HL-60/S4 treated with phorbol 12-myristate 13-acetate at 8.2 ng/mL for 4 days and 3 days (cell line): ENCODE results near the gene MBD6.
"Not testable (repeated sequence)": the region's sequence is repeated elsewhere in the genome, so short reads cannot be mapped to it uniquely, and the experiment has no call there.

Experiments used
- in situ Hi-C: fragments of 300-500 bp; cut with MboI; formaldehyde crosslinking; loops from 2 replicates; pipeline ENCODE4 v1.15.0; 2022; ENCODE audit warnings: low sequenced_read_pairs

MBD6 gene

GRCh38 chr12:57514720-57515407 lies 7.8 kb upstream of the MBD6 start:
- in situ Hi-C loops, result no loop called here

GRCh38 chr12:57515408-57515933 lies 7.2 kb upstream of the MBD6 start:
- in situ Hi-C loops, result no loop called here

- in situ Hi-C loops, result no loop called here
These were observed 6.6 kb upstream of the MBD6 start for GRCh38 chr12:57515934-57516541.

GRCh38 chr12:57516617-57517153 lies 5.9 kb upstream of the MBD6 start:
- in situ Hi-C loops, result no loop called here

- in situ Hi-C loops, result no loop called here
These were observed 5.4 kb upstream of the MBD6 start for GRCh38 chr12:57517187-57517586.

- in situ Hi-C loops, result not testable (repeated sequence)
These were observed 4.9 kb upstream of the MBD6 start for GRCh38 chr12:57517718-57518117.

GRCh38 chr12:57518176-57518919 lies 4.3 kb upstream of the MBD6 start:
- in situ Hi-C loops, result no loop called here

GRCh38 chr12:57518920-57519795 lies 3.5 kb upstream of the MBD6 start:
- in situ Hi-C loops, result no loop called here

GRCh38 chr12:57519796-57520052 lies 2.9 kb upstream of the MBD6 start:
- in situ Hi-C loops, result no loop called here

GRCh38 chr12:57520053-57520818 lies 2.4 kb upstream of the MBD6 start, which contains the start of gene DDIT3:
DDIT3 (minus strand) TSS chr12:57520514; CDS start chr12:57517406, 3,108 bp downstream.
- in situ Hi-C loops, result no loop called here

- in situ Hi-C loops, result no loop called here
These were observed 1.1 kb upstream of the MBD6 start for GRCh38 chr12:57521525-57522010.

- in situ Hi-C loops, result no loop called here
These were observed 472 bp downstream of the MBD6 start for GRCh38 chr12:57522887-57523705.

GRCh38 chr12:57523706-57524614 lies 1.3 kb downstream of the MBD6 start:
- in situ Hi-C loops, result no loop called here

GRCh38 chr12:57524814-57525614 lies 2.4 kb downstream of the MBD6 start:
- in situ Hi-C loops, result no loop called here

- in situ Hi-C loops, result no loop called here
These were observed 3.2 kb downstream of the MBD6 start for GRCh38 chr12:57525615-57526383.

GRCh38 chr12:57526477-57527126 lies 4.0 kb downstream of the MBD6 start:
- in situ Hi-C loops, result no loop called here
